ENCODE measurements around the gene ISG20L2.
A peak's percentile ranks its signal among the peaks of the same experiment; 100 is the strongest.

Gene ISG20L2

GRCh38 chr1:156752843-156753482 is 24.4 kb upstream of the ISG20L2 start:
- peak; percentile 31 to 33 for DNase-seq

- peak; percentile 84 to 85 for DNase-seq
These were observed 23.4 kb upstream of the ISG20L2 start for GRCh38 chr1:156751757-156752481.

GRCh38 chr1:156751451-156751756 is 22.8 kb upstream of the ISG20L2 start, which contains the start of gene HDGF:
HDGF (minus strand) TSS chr1:156751675; CDS start chr1:156751429, 246 bp downstream.
- DNase-seq, result no peak

GRCh38 chr1:156750711-156751450 is 22.3 kb upstream of the ISG20L2 start:
- peak; percentile 17 to 25 for DNase-seq

- peak; percentile 26 to 31 for DNase-seq
These were observed 21.7 kb upstream of the ISG20L2 start for GRCh38 chr1:156750191-156750672.

- no peak for DNase-seq
These were observed 21.0 kb upstream of the ISG20L2 start for GRCh38 chr1:156749419-156750118.

- DNase-seq, result peak; percentile 75 to 82
These were observed 20.3 kb upstream of the ISG20L2 start for GRCh38 chr1:156748670-156749418.

- DNase-seq, result no peak
These were observed 19.4 kb upstream of the ISG20L2 start for GRCh38 chr1:156747742-156748669.

GRCh38 chr1:156746728-156747631 is 18.4 kb upstream of the ISG20L2 start:
- no peak for DNase-seq

GRCh38 chr1:156746406-156746727 is 17.8 kb upstream of the ISG20L2 start:
- no peak for DNase-seq

- DNase-seq, result no peak
These were observed 17.3 kb upstream of the ISG20L2 start for GRCh38 chr1:156745881-156746280.

- DNase-seq, result no peak
These were observed 16.3 kb upstream of the ISG20L2 start for GRCh38 chr1:156744786-156745419.

- DNase-seq, result no peak
These were observed 15.8 kb upstream of the ISG20L2 start for GRCh38 chr1:156744344-156744743.

- no peak for DNase-seq
These were observed 15.1 kb upstream of the ISG20L2 start for GRCh38 chr1:156743367-156744302.

- DNase-seq, result no peak
These were observed 14.2 kb upstream of the ISG20L2 start for GRCh38 chr1:156742801-156743200.

GRCh38 chr1:156742017-156742416 is 13.5 kb upstream of the ISG20L2 start:
- DNase-seq, result no peak

GRCh38 chr1:156741481-156741983 is 13.0 kb upstream of the ISG20L2 start:
- no peak for DNase-seq

GRCh38 chr1:156740741-156741480 is 12.3 kb upstream of the ISG20L2 start, which contains the start of gene MRPL24:
MRPL24 (minus strand) TSS chr1:156741088; CDS start chr1:156738704, 2,384 bp downstream.
- DNase-seq, result peak; percentile 99

Measured in AML-193 (cell line).